H1 (cell line): ENCODE data around the gene TXLNG. TPM values are rescaled to one million over a fixed set of nuclear protein-coding genes. Genes with fewer than 3 reads are reported as not detected.
A peak's percentile ranks its signal among the peaks of the same experiment; 100 is the strongest.

Source experiments
- CTCF ChIA-PET: fragments of 300-600 bp; sonication (Branson Sonifier 250); formaldehyde crosslinking; loops from one replicate; lab custom pipeline; 2021; ENCODE audit not compliant: partially characterized antibody; lab: Charles Lee
- POLR2A ChIA-PET: fragments of 300-600 bp; sonication (Branson Sonifier 250); formaldehyde crosslinking; loops from one replicate; lab custom pipeline; 2021; ENCODE audit warnings: inconsistent platforms; ENCODE audit not compliant: partially characterized antibody; lab: Charles Lee
- DNase-seq, 2 experiments: peaks; one replicate each; pipeline versions ENCODE4 v3.0.0 to v3.0.0-alpha.2; 2010 to 2022; ENCODE audit warnings: low spot score in 2 of 2, low read depth in 1 of 2, mixed read lengths in 1 of 2
- FAIRE-seq: peaks from 2 replicates; lab custom pipeline; 2011; peaks lifted over from hg19 to GRCh38; lab: Jason Lieb, UNC
- H2AFZ ChIP-seq: 2 replicates; pipeline ENCODE4 v1.8.1; 2012; ENCODE audit warnings: low read length, inconsistent platforms
- H2AK5ac ChIP-seq: 2 replicates; pipeline ENCODE4 v1.6.1; 2013; ENCODE audit warnings: low read depth, low read length
- H2BK120ac ChIP-seq: replicated peaks from 2 replicates; pipeline ENCODE3; 2013; ENCODE audit warnings: low read depth, low read length, inconsistent platforms
- H2BK12ac ChIP-seq: 2 replicates; pipeline ENCODE4 v1.6.1; 2013; ENCODE audit warnings: low read depth, low read length
- H2BK15ac ChIP-seq: 2 replicates; pipeline ENCODE4 v1.6.1; 2013; ENCODE audit warnings: low read length
- H2BK20ac ChIP-seq: 2 replicates; pipeline ENCODE4 v1.6.1; 2013; ENCODE audit warnings: low read length
- H2BK5ac ChIP-seq: 2 replicates; pipeline ENCODE4 v1.6.1; 2013; ENCODE audit warnings: low read depth, low read length
- H3K14ac ChIP-seq: 2 replicates; pipeline ENCODE4 v1.6.1; 2013; ENCODE audit warnings: inconsistent platforms; ENCODE audit not compliant: insufficient read length
- H3K18ac ChIP-seq: 2 replicates; pipeline ENCODE4 v1.6.1; 2013; ENCODE audit warnings: low read length; ENCODE audit errors: extremely low read depth
- H3K23ac ChIP-seq: 2 replicates; pipeline ENCODE4 v1.6.1; 2013; ENCODE audit warnings: inconsistent platforms; ENCODE audit not compliant: insufficient read length
- H3K23me2 ChIP-seq: 2 replicates; pipeline ENCODE4 v1.6.1; 2013; ENCODE audit warnings: low read depth, low read length
- H3K27ac ChIP-seq: 2 replicates; pipeline ENCODE4 v1.6.1; 2011; ENCODE audit warnings: low read depth, low read length, inconsistent platforms
- H3K27me3 ChIP-seq, 4 experiments: replicated peaks in 1 of 4; 1 replicate in 1 of 4; 2 replicates in 3 of 4; pipeline versions ENCODE4 v1.6.1 to v1.8.1; 2011 to 2013; ENCODE audit warnings: low read length in 3 of 4, mild to moderate bottlenecking in 3 of 4, inconsistent platforms in 2 of 4, mixed read lengths in 2 of 4, moderate library complexity in 1 of 4; ENCODE audit not compliant: control insufficient read depth in 3 of 4, insufficient read depth in 3 of 4; ENCODE audit errors: extremely low read depth in 1 of 4
- H3K36me3 ChIP-seq, 4 experiments: 2 replicates each; pipeline versions ENCODE4 v1.6.1 to v1.8.1; 2011 to 2013; ENCODE audit warnings: mild to moderate bottlenecking in 4 of 4, low read length in 3 of 4, moderate library complexity in 2 of 4, control low read depth in 1 of 4, inconsistent platforms in 1 of 4; ENCODE audit not compliant: insufficient read depth in 4 of 4, control insufficient read depth in 2 of 4
- H3K4ac ChIP-seq: replicated peaks from 2 replicates; pipeline ENCODE3; 2013; ENCODE audit warnings: low read length, low read depth, mixed read lengths, inconsistent platforms; ENCODE audit not compliant: insufficient read length
- H3K4me1 ChIP-seq, 4 experiments: replicated peaks in 1 of 4; 1 replicate in 1 of 4; 2 replicates in 3 of 4; pipeline versions ENCODE4 v1.6.1 to v1.8.1; 2011 to 2013; ENCODE audit warnings: low read length in 3 of 4, inconsistent platforms in 2 of 4, mixed read lengths in 1 of 4; ENCODE audit not compliant: insufficient read depth in 4 of 4, control insufficient read depth in 3 of 4
- H3K4me2 ChIP-seq, 2 experiments: 2 replicates each; pipeline versions ENCODE4 v1.6.1 to v1.8.1; 2011 to 2013; ENCODE audit warnings: low read depth in 2 of 2, low read length in 2 of 2, control low read depth in 1 of 2, inconsistent platforms in 1 of 2, mild to moderate bottlenecking in 1 of 2; ENCODE audit not compliant: insufficient read depth in 1 of 2
- H3K4me3 ChIP-seq, 4 experiments: fragments of 200-600, 300-600 bp in 1 of 4; sonication (generic), shearing (Covaris generic), sonication (Bioruptor Twin) in 1 of 4; 2 replicates each; pipeline versions ENCODE4 v1.5.1 to v1.8.1; 2011 to 2016; ENCODE audit warnings: low read length in 4 of 4, low read depth in 3 of 4, control low read depth in 2 of 4, inconsistent platforms in 2 of 4, mild to moderate bottlenecking in 2 of 4, mixed read lengths in 1 of 4, moderate library complexity in 1 of 4; ENCODE audit not compliant: insufficient read depth in 2 of 4; ENCODE audit errors: extremely low read depth in 1 of 4
- H3K56ac ChIP-seq: replicated peaks from 2 replicates; pipeline ENCODE3; 2013; ENCODE audit warnings: low read depth, mild to moderate bottlenecking, mixed read lengths, low read length, inconsistent platforms; ENCODE audit not compliant: insufficient read length
- H3K79me1 ChIP-seq: 2 replicates; pipeline ENCODE4 v1.6.1; 2013; ENCODE audit warnings: low read depth, low read length, control low read depth
- H3K79me2 ChIP-seq, 2 experiments: 2 replicates each; pipeline versions ENCODE4 v1.6.1 to v1.8.1; 2012 to 2013; ENCODE audit warnings: low read length in 2 of 2, mild to moderate bottlenecking in 2 of 2, inconsistent platforms in 1 of 2; ENCODE audit not compliant: insufficient read depth in 2 of 2, control insufficient read depth in 1 of 2
- H3K9ac ChIP-seq, 4 experiments: replicated peaks in 1 of 4; 1 replicate in 1 of 4; 2 replicates in 3 of 4; pipeline versions ENCODE4 v1.6.1 to v1.8.1; 2011 to 2013; ENCODE audit warnings: low read depth in 3 of 4, low read length in 3 of 4, control low read depth in 2 of 4, mild to moderate bottlenecking in 2 of 4, moderate library complexity in 2 of 4, inconsistent platforms in 1 of 4; ENCODE audit errors: extremely low read depth in 1 of 4
- H3K9me3 ChIP-seq, 2 experiments: 2 replicates each; pipeline versions ENCODE4 v1.6.1 to v1.8.1; 2012 to 2013; ENCODE audit warnings: mild to moderate bottlenecking in 2 of 2, moderate library complexity in 2 of 2, control low read depth in 1 of 2, inconsistent platforms in 1 of 2, low read depth in 1 of 2, low read length in 1 of 2, mixed read lengths in 1 of 2; ENCODE audit not compliant: insufficient read depth in 2 of 2
- H4K20me1 ChIP-seq, 2 experiments: replicated peaks in 1 of 2; 2 replicates each; pipeline versions ENCODE3 to v1.8.1; 2011 to 2013; ENCODE audit warnings: inconsistent platforms in 2 of 2, low read length in 2 of 2, mild to moderate bottlenecking in 1 of 2; ENCODE audit not compliant: insufficient read depth in 2 of 2, control insufficient read depth in 1 of 2
- H4K5ac ChIP-seq: 2 replicates; pipeline ENCODE4 v1.6.1; 2013; ENCODE audit warnings: low read length, low read depth, mixed read lengths, inconsistent platforms; ENCODE audit not compliant: insufficient read length
- H4K8ac ChIP-seq: 2 replicates; pipeline ENCODE4 v1.8.0; 2013; ENCODE audit warnings: mild to moderate bottlenecking, moderate library complexity, low read length, inconsistent platforms; ENCODE audit not compliant: insufficient read depth; ENCODE audit errors: extremely low read depth
- H4K91ac ChIP-seq: replicated peaks from 2 replicates; pipeline ENCODE3; 2013; ENCODE audit warnings: low read length, mixed read lengths, inconsistent platforms; ENCODE audit not compliant: insufficient read length
- ASH2L ChIP-seq: fragments of 200-600, 300-600 bp; sonication (generic); IDR thresholded peaks from one replicate; pipeline ENCODE4 v1.7.1; 2017; ENCODE audit warnings: low read length
- CTBP2 ChIP-seq: IDR thresholded peaks from 2 replicates; pipeline ENCODE4 v1.7.0; 2011; ENCODE audit warnings: borderline replicate concordance, mild to moderate bottlenecking, moderate library complexity, mixed read lengths, low read length; ENCODE audit not compliant: insufficient read depth, insufficient read length
- WGBS, 2 experiments: shearing (Covaris generic) in 1 of 2; methylation state at CpG; one replicate each; pipeline versions ENCODE4 v1.1.6 to v1.1.7; 2013 to 2015; ENCODE audit warnings: low lambda C conversion rate in 2 of 2, mixed read lengths in 2 of 2, inconsistent platforms in 1 of 2, low coverage in 1 of 2, missing lambda C conversion rate in 1 of 2; ENCODE audit not compliant: insufficient replicate concordance in 2 of 2, insufficient coverage in 1 of 2, insufficient read length in 1 of 2; ENCODE audit errors: extremely low coverage in 1 of 2, missing lambda C conversion rate in 1 of 2; 5-methylcytosine and 5-hydroxymethylcytosine counted together
- polyA plus RNA-seq, 7 experiments: library from polyadenylated mRNA; depleted of rRNA in 3 of 7; stranded (reverse) in 5 of 7; unstranded in 2 of 7; fragments of >200 nt in 5 of 7; fragments of 200-250 nt in 2 of 7; gene quantifications; 1 replicate in 5 of 7; 2 replicates in 1 of 7; 4 replicates in 1 of 7; pipeline versions ENCODE4 v1.2.1 to v1.2.3, GENCODE V29; 2011 to 2013; ENCODE audit warnings: missing spikeins in 2 of 7, mixed read lengths in 2 of 7
- total RNA-seq: library from RNA; stranded (reverse); fragmentation: NEBNext Ultra II Directional; extraction: Animal tissue kit (Norgen Biotek cat#: 25700); gene quantifications from 2 replicates; pipeline ENCODE4 v1.2.1, GENCODE V29; 2021
- TF ChIP-seq, protein P1 (sequence below): IDR thresholded peaks from 2 replicates; pipeline ENCODE4 v1.6.1; 2012; ENCODE audit warnings: inconsistent platforms

Gene TXLNG
- total and polyA plus RNA-seq, 2 of the 8 experiments (the other 6 are each of a cell fraction or from before 2014, with no cell fraction given): 32.9 to 42.9 TPM

GRCh38 chrX:16869393-16870094 is 83.3 kb downstream of the TXLNG start:
- peaks cover 0 to 24% (median 1%) of the 10 kb centered on the region in 4 experiments; a peak in 4 of 8 replicates for H3K36me3 ChIP-seq
- no peaks in the 10 kb centered on the region for H3K27me3 ChIP-seq
- H4K20me1 ChIP-seq: peaks cover 13 to 18% of the 10 kb centered on the region in 2 experiments
- H3K4ac ChIP-seq: no peak overlapping the region
- peaks cover 16 to 48% of the 10 kb centered on the region in 2 experiments for H3K79me2 ChIP-seq
- no peaks in the 10 kb centered on the region for H3K79me1 ChIP-seq
- ChIA-PET CTCF (no interaction called here), POLR2A (interaction anchor here (0.7 to 3.6 kb wide), 5 partner anchors 10 to 41 kb away, joined by 3 to 12 read pairs (median 5); no protein-coding TSS in a partner anchor)
- H3K14ac ChIP-seq: no peak overlapping the region
- peak overlapping the region; percentile 73 to 95 (median 86) for H3K9ac ChIP-seq
- H3K4me2 ChIP-seq: peak overlapping the region; percentile 81 to 85
- H3K27ac ChIP-seq: peak overlapping the region; percentile 96; the same call in 1 of the 2 replicates
- H2BK12ac ChIP-seq: no peak overlapping the region
- peaks cover 0 to 8% (median 0%) of the 10 kb centered on the region in 4 experiments; a peak in 3 of 7 replicates for H3K4me1 ChIP-seq
- H3K23ac ChIP-seq: no peak overlapping the region
- FAIRE-seq (no peak), DNase-seq (peak in 1 of 2 experiments; percentile 48)
- H3K4me3 ChIP-seq: peak overlapping the region; percentile 61 to 92 (median 80)
- no peak overlapping the region for H2AFZ ChIP-seq
- H2BK120ac ChIP-seq: no peak overlapping the region
- no peak overlapping the region for H2AK5ac ChIP-seq
- H3K18ac ChIP-seq: no peak overlapping the region
- H4K91ac ChIP-seq: peak overlapping the region; percentile 55
- H2BK20ac ChIP-seq: no peak overlapping the region
- no peak overlapping the region for H2BK15ac ChIP-seq
- H3K23me2 ChIP-seq: peaks cover 6% of the 10 kb centered on the region
- H4K5ac ChIP-seq: peak overlapping the region; percentile 96
- TF ChIP-seq, protein P1, sequence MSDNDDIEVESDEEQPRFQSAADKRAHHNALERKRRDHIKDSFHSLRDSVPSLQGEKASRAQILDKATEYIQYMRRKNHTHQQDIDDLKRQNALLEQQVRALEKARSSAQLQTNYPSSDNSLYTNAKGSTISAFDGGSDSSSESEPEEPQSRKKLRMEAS: peak; percentile 11; the same call in 1 of the 2 replicates
- peak; percentile 51 for TF ChIP-seq ASH2L
- TF ChIP-seq CTBP2: no peak
- no peaks in the 10 kb centered on the region for H3K9me3 ChIP-seq
- peak overlapping the region; percentile 93 for H4K8ac ChIP-seq
- peak overlapping the region; percentile 93 for H3K56ac ChIP-seq
- no peak overlapping the region for H2BK5ac ChIP-seq
- WGBS, 2 experiments: 1% methylated on average over 18 of the region's 92 CpGs; no CpG with 5 or more reads in 1 of the 2 experiments
